Trophoblast cell (in vitro differentiated cells and primary cell): ENCODE data around the gene SPIN2B.
"Not testable (repeated sequence)": the region's sequence is repeated elsewhere in the genome, so short reads cannot be mapped to it uniquely, and the experiment has no call there.

Experiments used
- DNase-seq, 2 donors: peaks; one replicate each; pipeline ENCODE4 v3.0.0-alpha.2; 2016
- H2AFZ ChIP-seq: 2 replicates; pipeline ENCODE4 v1.6.1; 2013; ENCODE audit warnings: low read length, moderate library complexity, mild to moderate bottlenecking; ENCODE audit not compliant: insufficient read depth, poor library complexity
- H2AK5ac ChIP-seq: 2 replicates; pipeline ENCODE4 v1.6.1; 2013; ENCODE audit warnings: mild to moderate bottlenecking, low read length
- H2BK120ac ChIP-seq: 2 replicates; pipeline ENCODE4 v1.6.1; 2013; ENCODE audit warnings: low read length, mild to moderate bottlenecking, moderate library complexity; ENCODE audit not compliant: insufficient read depth, poor library complexity
- H2BK12ac ChIP-seq: 2 replicates; pipeline ENCODE4 v1.6.1; 2013; ENCODE audit warnings: mild to moderate bottlenecking, low read length, moderate library complexity
- H2BK5ac ChIP-seq: 2 replicates; pipeline ENCODE4 v1.6.1; 2013; ENCODE audit warnings: low read length, low read depth, moderate library complexity, mild to moderate bottlenecking; ENCODE audit not compliant: poor library complexity
- H3K14ac ChIP-seq: 2 replicates; pipeline ENCODE4 v1.6.1; 2013; ENCODE audit warnings: mild to moderate bottlenecking, low read length
- H3K18ac ChIP-seq: 2 replicates; pipeline ENCODE4 v1.6.1; 2013; ENCODE audit warnings: mild to moderate bottlenecking, low read length
- H3K23ac ChIP-seq: 2 replicates; pipeline ENCODE4 v1.6.1; 2013; ENCODE audit warnings: low read length
- H3K27ac ChIP-seq: 2 replicates; pipeline ENCODE4 v1.5.1; 2013; ENCODE audit warnings: low read depth, mild to moderate bottlenecking, inconsistent platforms, low read length, moderate library complexity
- H3K27me3 ChIP-seq: 2 replicates; pipeline ENCODE4 v1.6.1; 2013; ENCODE audit warnings: inconsistent platforms, mild to moderate bottlenecking, low read length, moderate library complexity; ENCODE audit not compliant: insufficient read depth
- H3K36me3 ChIP-seq, 2 experiments: 1 replicate in 1 of 2; 2 replicates in 1 of 2; pipeline ENCODE4 v1.6.1; 2013; ENCODE audit warnings: low read length in 2 of 2, mild to moderate bottlenecking in 2 of 2, moderate library complexity in 1 of 2; ENCODE audit not compliant: insufficient read depth in 2 of 2, control insufficient read depth in 1 of 2
- H3K4ac ChIP-seq: 2 replicates; pipeline ENCODE4 v1.6.1; 2013; ENCODE audit warnings: low read depth, mild to moderate bottlenecking, low read length, moderate library complexity
- H3K4me1 ChIP-seq, 2 experiments: 1 replicate in 1 of 2; 2 replicates in 1 of 2; pipeline ENCODE4 v1.6.1; 2013; ENCODE audit warnings: low read length in 2 of 2, mild to moderate bottlenecking in 2 of 2, moderate library complexity in 1 of 2; ENCODE audit not compliant: insufficient read depth in 2 of 2, control insufficient read depth in 1 of 2
- H3K4me2 ChIP-seq: 2 replicates; pipeline ENCODE4 v1.6.1; 2013; ENCODE audit warnings: inconsistent platforms, mild to moderate bottlenecking, low read length, moderate library complexity
- H3K4me3 ChIP-seq: 2 replicates; pipeline ENCODE4 v1.5.1; 2013; ENCODE audit warnings: mild to moderate bottlenecking, low read depth, low read length, inconsistent platforms
- H3K79me1 ChIP-seq: one replicate; pipeline ENCODE4 v1.6.1; 2013; ENCODE audit warnings: low read length
- H3K79me2 ChIP-seq: 2 replicates; pipeline ENCODE4 v1.6.1; 2013; ENCODE audit warnings: low read length, mild to moderate bottlenecking; ENCODE audit not compliant: control insufficient read depth, insufficient read depth, poor library complexity
- H3K9ac ChIP-seq: 2 replicates; pipeline ENCODE4 v1.6.1; 2013; ENCODE audit warnings: mild to moderate bottlenecking, low read length
- H3K9me3 ChIP-seq: 2 replicates; pipeline ENCODE4 v1.6.1; 2013; ENCODE audit warnings: low read depth, mild to moderate bottlenecking, control low read depth, inconsistent platforms, low read length; ENCODE audit not compliant: insufficient read depth
- H4K12ac ChIP-seq: 2 replicates; pipeline ENCODE4 v1.6.1; 2013; ENCODE audit warnings: low read depth, mild to moderate bottlenecking, low read length, moderate library complexity
- H4K8ac ChIP-seq: 2 replicates; pipeline ENCODE4 v1.6.1; 2013; ENCODE audit warnings: low read depth, mild to moderate bottlenecking, low read length, moderate library complexity
- H4K91ac ChIP-seq: one replicate; pipeline ENCODE4 v1.6.1; 2013; ENCODE audit warnings: low read depth, mild to moderate bottlenecking, low read length, moderate library complexity
- WGBS: extraction: QIAGEN DNeasy Blood & Tissue Kit; methylation state at CpG from one replicate; pipeline ENCODE4 v1.1.7; 2013; ENCODE audit warnings: missing lambda C conversion rate; ENCODE audit not compliant: insufficient read length, insufficient coverage; ENCODE audit errors: extremely low coverage; 5-methylcytosine and 5-hydroxymethylcytosine counted together

The SPIN2B gene

GRCh38 chrX:57102918-57103317, 18.4 kb downstream of the SPIN2B start:
- not testable (repeated sequence) for H3K9me3 ChIP-seq, H2AFZ ChIP-seq, H2BK12ac ChIP-seq, H3K27ac ChIP-seq, H2AK5ac ChIP-seq, H2BK120ac ChIP-seq, H3K27me3 ChIP-seq, H3K36me3 ChIP-seq, H2BK5ac ChIP-seq, H3K23ac ChIP-seq, H4K8ac ChIP-seq, H4K91ac ChIP-seq, H3K4me1 ChIP-seq, H3K79me1 ChIP-seq, H3K4ac ChIP-seq, H3K18ac ChIP-seq, H3K79me2 ChIP-seq, H3K4me2 ChIP-seq, H3K4me3 ChIP-seq, H4K12ac ChIP-seq, H3K9ac ChIP-seq, H3K14ac ChIP-seq
- peak in 1 of 2 donors; percentile 48 for DNase-seq
- WGBS, result no CpG with 5 or more reads among the region's 6 CpGs

DNA sequence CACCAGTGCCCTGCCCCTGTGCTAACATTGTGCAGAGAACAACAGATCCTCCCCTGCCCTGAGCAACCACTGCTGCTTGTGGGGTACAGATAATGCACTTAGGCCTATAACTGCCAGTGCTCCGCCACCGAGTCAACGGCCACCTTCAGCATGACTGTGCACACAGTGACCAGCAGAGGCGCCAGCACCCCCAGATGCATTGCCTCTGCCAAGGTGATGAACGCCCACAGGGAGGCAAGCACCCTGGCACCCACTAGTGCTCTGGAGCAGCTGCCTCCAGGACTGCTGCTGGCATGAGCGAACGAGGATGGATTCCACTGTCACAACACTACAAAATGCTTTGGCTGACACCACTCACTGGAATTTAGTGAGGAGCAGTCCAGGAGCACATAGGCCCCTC, 38.2 kb downstream of the SPIN2B start:
- Histone ChIP-seq H2BK5ac (no peak overlapping the region), H3K18ac (no peak overlapping the region), H2BK12ac (no peak overlapping the region), H3K27ac (no peak overlapping the region), H3K36me3 (peaks cover 0 to 3% of the 10 kb centered on the region in 2 experiments), H4K91ac (no peak overlapping the region), H3K4me3 (no peak overlapping the region), H3K79me1 (no peaks in the 10 kb centered on the region), H3K9ac (no peak overlapping the region), H3K23ac (no peak overlapping the region), H3K9me3 (no peaks in the 10 kb centered on the region), H4K12ac (no peak overlapping the region), H2AFZ (no peak overlapping the region), H4K8ac (no peak overlapping the region), H2BK120ac (no peak overlapping the region), H3K79me2 (no peaks in the 10 kb centered on the region), H3K27me3 (no peaks in the 10 kb centered on the region), H3K14ac (no peak overlapping the region), H3K4me2 (no peak overlapping the region), H2AK5ac (no peak overlapping the region), H3K4me1 (no peaks in the 10 kb centered on the region), H3K4ac (no peak overlapping the region)
- no CpG with 5 or more reads among the region's 7 CpGs for WGBS
- DNase-seq, result peak in 1 of 2 donors; percentile 32

- Histone ChIP-seq H3K23ac (no peak overlapping the region), H4K8ac (no peak overlapping the region), H3K4me3 (no peak overlapping the region), H3K4me1 (no peaks in the 10 kb centered on the region), H3K9ac (no peak overlapping the region), H3K4ac (no peak overlapping the region), H4K12ac (no peak overlapping the region), H4K91ac (no peak overlapping the region), H3K36me3 (no peaks in the 10 kb centered on the region), H3K79me2 (no peaks in the 10 kb centered on the region), H3K27ac (no peak overlapping the region), H3K27me3 (no peaks in the 10 kb centered on the region), H2AFZ (no peak overlapping the region), H3K79me1 (no peaks in the 10 kb centered on the region), H3K14ac (no peak overlapping the region), H2BK5ac (no peak overlapping the region), H3K4me2 (no peak overlapping the region), H2BK120ac (no peak overlapping the region), H2BK12ac (no peak overlapping the region), H3K9me3 (no peaks in the 10 kb centered on the region), H3K18ac (no peak overlapping the region), H2AK5ac (no peak overlapping the region)
- no peak for DNase-seq
- WGBS, result no CpG with 5 or more reads among the region's 4 CpGs
Measured at GRCh38 chrX:57074458-57074857, 46.9 kb downstream of the SPIN2B start.

GRCh38 chrX:57070185-57070984, 51.0 kb downstream of the SPIN2B start:
- no peak overlapping the region for H3K18ac ChIP-seq
- no peak overlapping the region for H2BK120ac ChIP-seq
- H2AK5ac ChIP-seq, result no peak overlapping the region
- no peak overlapping the region for H3K14ac ChIP-seq
- no peak overlapping the region for H4K8ac ChIP-seq
- no peak overlapping the region for H2BK12ac ChIP-seq
- no peak overlapping the region for H4K91ac ChIP-seq
- WGBS, result no CpG with 5 or more reads among the region's 32 CpGs
- no peak overlapping the region for H3K9ac ChIP-seq
- DNase-seq, result no peak
- no peaks in the 10 kb centered on the region for H3K4me1 ChIP-seq
- H3K79me2 ChIP-seq, result no peaks in the 10 kb centered on the region
- H2AFZ ChIP-seq, result no peak overlapping the region
- no peaks in the 10 kb centered on the region for H3K9me3 ChIP-seq
- H3K4me2 ChIP-seq, result no peak overlapping the region
- no peaks in the 10 kb centered on the region for H3K27me3 ChIP-seq
- H4K12ac ChIP-seq, result no peak overlapping the region
- H3K4me3 ChIP-seq, result no peak overlapping the region
- H3K23ac ChIP-seq, result no peak overlapping the region
- H3K4ac ChIP-seq, result no peak overlapping the region
- H3K36me3 ChIP-seq, result no peaks in the 10 kb centered on the region
- no peak overlapping the region for H3K27ac ChIP-seq
- no peak overlapping the region for H2BK5ac ChIP-seq
- no peaks in the 10 kb centered on the region for H3K79me1 ChIP-seq
